Measurements from ENCODE around the gene HDHD2. TPM values are rescaled to one million over a fixed set of nuclear protein-coding genes. Genes with fewer than 3 reads are reported as not detected.
"Not testable (repeated sequence)": the region's sequence is repeated elsewhere in the genome, so short reads cannot be mapped to it uniquely, and the experiment has no call there.

The HDHD2 gene
- total RNA-seq, 1 donor: 17.3 TPM

DNA sequence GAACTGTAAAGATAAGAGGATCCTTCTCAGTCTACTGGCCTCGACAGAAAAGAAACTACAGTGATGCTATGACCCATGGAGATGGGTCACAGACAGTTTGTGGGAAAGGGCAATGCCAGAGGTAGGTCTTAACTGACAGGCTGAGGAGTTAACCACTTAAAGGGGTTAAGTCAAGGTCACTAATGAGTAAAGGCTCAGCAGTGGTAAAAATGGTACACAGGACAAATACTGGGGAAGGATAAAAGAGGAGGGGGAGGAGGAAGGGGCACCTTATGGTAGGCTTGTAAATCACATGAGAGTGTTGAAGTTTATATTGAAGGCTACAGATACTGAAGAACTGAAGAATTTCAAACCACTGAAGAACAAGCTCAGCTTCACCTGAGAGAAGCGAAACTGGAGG is 16.0 kb upstream of the HDHD2 start:
- no peak for DNase-seq (ENCODE audit: low read depth)
- H3K4me3 ChIP-seq (ENCODE audit: low read depth, low read length): no peak overlapping the region
- TF ChIP-seq CTCF (IDR thresholded peaks at IDR 0.05; ENCODE audit: insufficient read depth, low read depth, low read length): no peak

DNA sequence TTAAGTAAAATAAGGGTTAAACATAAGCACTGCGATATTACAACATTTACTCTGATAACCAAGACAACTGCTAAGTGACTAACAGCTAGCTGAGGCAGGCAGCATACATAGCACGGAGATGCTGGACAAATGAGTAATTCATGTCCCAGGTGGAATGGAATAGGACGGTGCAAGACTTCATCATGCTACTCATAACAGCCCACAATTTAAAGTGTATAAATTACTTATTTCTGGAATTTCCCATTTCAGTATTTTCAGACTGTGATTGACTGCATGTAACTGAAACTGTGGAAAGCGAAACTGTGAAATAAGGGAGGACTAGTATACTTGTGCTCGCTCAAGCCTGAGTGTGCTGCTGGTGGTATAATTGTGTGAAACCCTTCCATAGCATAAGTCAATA is 12.9 kb upstream of the HDHD2 start:
- H3K4me3 ChIP-seq (ENCODE audit: low read depth, low read length): peak overlapping the region; percentile 26
- no peak for TF ChIP-seq CTCF (IDR thresholded peaks at IDR 0.05; ENCODE audit: insufficient read depth, low read depth, low read length)
- peak; percentile 36 for DNase-seq (ENCODE audit: low read depth)

GRCh38 chr18:47160256-47160655 is 10.0 kb upstream of the HDHD2 start:
- no peak overlapping the region for H3K4me3 ChIP-seq (ENCODE audit: low read depth, low read length)
- no peak for TF ChIP-seq CTCF (IDR thresholded peaks at IDR 0.05; ENCODE audit: insufficient read depth, low read depth, low read length)
- DNase-seq (ENCODE audit: low read depth): no peak

GRCh38 chr18:47158404-47158803 is 8.1 kb upstream of the HDHD2 start:
- DNase-seq (ENCODE audit: low read depth): peak; percentile 71
- H3K4me3 ChIP-seq (ENCODE audit: low read depth, low read length): not testable (repeated sequence)

GRCh38 chr18:47151439-47151838 is 1.1 kb upstream of the HDHD2 start:
- H3K4me3 ChIP-seq (ENCODE audit: low read depth, low read length): peak overlapping the region; percentile 91
- no peak for DNase-seq (ENCODE audit: low read depth)
- TF ChIP-seq CTCF (IDR thresholded peaks at IDR 0.05; ENCODE audit: insufficient read depth, low read depth, low read length): no peak

DNA sequence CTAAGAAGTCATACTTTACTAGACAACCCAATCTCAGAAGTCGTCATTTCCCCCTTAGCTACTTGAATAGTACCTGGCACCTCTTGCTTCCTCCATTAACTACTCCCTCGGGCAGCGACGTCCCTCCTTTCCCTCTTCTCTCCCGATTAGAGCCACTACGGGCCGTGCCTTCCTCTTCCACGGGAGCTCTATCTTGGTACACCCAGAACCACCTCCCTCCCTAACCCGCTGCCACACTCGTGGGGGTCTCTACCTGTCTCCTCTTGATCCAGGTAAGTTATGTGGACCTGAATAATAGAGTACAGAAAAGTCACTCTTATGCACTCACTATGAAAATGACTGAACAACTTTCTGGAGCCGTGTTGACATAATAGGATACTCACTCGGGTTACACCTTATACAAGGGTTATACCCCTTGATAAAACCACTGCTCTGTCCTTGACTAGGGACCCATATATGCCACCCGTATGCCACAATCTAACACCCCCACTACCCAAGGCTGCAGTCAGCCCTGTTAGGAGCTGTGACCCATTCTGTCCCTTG is 595 bp upstream of the HDHD2 start:
- peak overlapping the region; percentile 91 for H3K4me3 ChIP-seq (ENCODE audit: low read depth, low read length)
- TF ChIP-seq CTCF (IDR thresholded peaks at IDR 0.05; ENCODE audit: insufficient read depth, low read depth, low read length): no peak
- no peak for DNase-seq (ENCODE audit: low read depth)

DNA sequence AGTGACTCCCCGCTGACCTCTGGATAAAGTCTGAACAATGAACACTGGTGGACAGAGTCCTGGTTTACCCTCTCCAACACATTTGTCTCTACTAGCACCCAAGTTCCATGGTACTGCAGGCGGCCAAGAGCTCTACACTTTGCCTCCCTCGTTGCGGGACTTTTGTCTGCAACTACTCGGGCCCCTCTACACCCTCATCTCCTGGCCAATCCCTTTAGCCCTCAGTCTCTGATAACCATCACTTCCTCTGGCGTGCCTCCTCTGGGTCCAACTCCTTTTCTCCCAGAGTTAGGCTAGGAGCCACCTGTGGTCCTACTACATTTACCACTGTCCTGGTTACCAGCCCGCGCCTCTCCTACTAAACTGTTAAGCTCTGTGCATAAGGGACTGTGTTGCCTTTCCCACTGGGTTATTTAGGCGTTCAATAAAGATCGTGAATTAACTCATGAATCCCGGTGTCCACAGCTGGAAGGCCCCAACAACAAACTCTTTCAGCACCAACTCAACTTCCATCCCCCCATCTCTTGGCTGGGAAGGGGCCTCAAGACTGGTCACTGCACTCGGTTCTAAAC is 757 bp downstream of the HDHD2 start:
- H3K4me3 ChIP-seq (ENCODE audit: low read depth, low read length): peak overlapping the region; percentile 91
- DNase-seq (ENCODE audit: low read depth): peak; percentile 25
- no peak for TF ChIP-seq CTCF (IDR thresholded peaks at IDR 0.05; ENCODE audit: insufficient read depth, low read depth, low read length)
